ENCODE data around the gene PCDH9.

- no peak for TF ChIP-seq CTCF (IDR thresholded peaks at IDR 0.05)
- TF ChIP-seq POLR2A (IDR thresholded peaks at IDR 0.05): no peak
Observed at GRCh38 chr13:67107979-67108378, 122.2 kb downstream of the PCDH9 start.

Data from Peyer's patch (tissue), 4 donors.